ENCODE results near the gene RAD51B.

RAD51B gene

DNA sequence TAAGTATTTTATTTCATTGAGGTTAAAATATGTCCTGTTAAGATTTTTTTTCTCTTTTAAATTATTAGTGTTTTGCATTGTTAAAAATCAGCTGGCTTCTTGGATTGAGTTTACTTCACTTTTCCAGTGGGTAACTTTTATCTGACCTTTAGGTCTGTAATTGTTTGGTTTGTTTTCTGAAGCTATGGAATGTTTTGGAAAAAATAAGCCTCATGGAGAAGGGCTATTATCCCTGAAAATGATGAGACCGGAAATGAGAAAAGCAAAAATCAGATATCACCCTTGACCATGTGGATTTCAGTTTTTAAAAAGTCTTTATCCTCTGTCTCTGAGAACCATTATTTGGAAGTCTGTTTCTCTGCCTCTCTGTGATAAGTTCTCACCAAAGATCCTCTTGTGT, 180.9 kb downstream of the RAD51B start:
- Histone ChIP-seq H3K4me1 (no peaks in the 10 kb centered on the region), H3K36me3 (no peaks in the 10 kb centered on the region; a peak in 1 of 22 replicates), H4K20me1 (no peaks in the 10 kb centered on the region), H3K4me2 (no peak overlapping the region), H3K9me3 (replicated peaks in 1 of 11) (peaks cover 8 to 15% (median 12%) of the 10 kb centered on the region in 11 experiments), H3K4me3 (no peak overlapping the region), H3K27ac (no peak overlapping the region), H3K27me3 (no peaks in the 10 kb centered on the region), H3K9ac (no peak overlapping the region)
- TF ChIP-seq Cebpa-rat (IDR thresholded peaks at IDR 0.05): no peak

DNA sequence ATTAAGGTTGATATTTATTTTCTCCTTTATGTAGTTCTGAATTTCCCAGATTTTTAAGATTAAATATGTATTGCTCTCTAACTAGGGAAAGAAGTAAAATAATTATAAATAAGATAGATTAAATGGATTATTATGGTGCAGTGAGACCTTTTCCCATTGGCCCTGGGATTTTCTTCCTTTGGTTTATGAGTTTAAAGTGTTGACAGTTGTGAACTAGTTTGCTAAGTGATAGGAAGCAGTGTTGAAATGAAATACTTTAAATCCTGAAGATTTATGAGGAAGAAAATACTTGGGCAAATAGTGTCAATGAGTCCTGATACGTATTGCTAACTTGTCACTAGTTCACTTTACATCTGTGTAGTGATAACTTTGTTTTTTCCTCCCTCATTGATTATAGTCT, 188.9 kb downstream of the RAD51B start:
- Histone ChIP-seq H4K20me1 (no peaks in the 10 kb centered on the region), H3K4me2 (no peak overlapping the region), H3K27me3 (no peaks in the 10 kb centered on the region), H3K27ac (no peak overlapping the region), H3K9ac (no peak overlapping the region), H3K9me3 (replicated peaks in 1 of 11) (peaks cover 0 to 5% (median 0%) of the 10 kb centered on the region in 11 experiments; a peak in 4 of 22 replicates), H3K4me1 (no peaks in the 10 kb centered on the region), H3K4me3 (no peak overlapping the region), H3K36me3 (no peaks in the 10 kb centered on the region)
- no peak for TF ChIP-seq Cebpa-rat (IDR thresholded peaks at IDR 0.05)

DNA sequence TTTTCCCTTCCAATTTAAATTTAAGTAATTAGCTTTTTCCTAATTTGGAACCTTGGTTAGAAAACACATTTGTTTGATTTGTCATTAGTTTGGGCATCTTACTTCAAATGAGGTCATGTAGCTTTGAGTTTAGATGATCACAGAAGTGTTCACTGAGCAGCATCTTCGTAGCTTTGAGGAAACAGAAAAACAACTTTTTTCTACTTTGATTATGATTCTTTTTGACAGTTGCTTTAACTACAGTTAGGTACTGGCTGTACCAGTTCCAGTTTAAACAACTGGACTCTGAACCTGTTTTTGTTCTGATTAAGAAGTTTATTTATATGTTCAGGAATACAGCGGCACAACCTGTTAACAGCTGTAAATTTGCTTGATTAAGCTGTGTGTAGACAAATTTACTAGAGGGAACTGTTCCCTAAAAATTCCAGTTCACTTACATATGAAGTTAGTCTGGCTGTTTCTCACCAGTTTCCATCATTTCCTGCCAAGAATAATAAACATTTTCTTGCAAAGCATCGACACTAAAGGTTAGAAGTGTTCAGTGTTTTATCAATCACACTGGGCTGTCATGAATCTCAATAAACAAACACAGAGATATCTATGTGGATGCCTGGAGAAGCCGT, 191.9 kb downstream of the RAD51B start:
- TF ChIP-seq Cebpa-rat (IDR thresholded peaks at IDR 0.05): no peak
- Histone ChIP-seq H4K20me1 (no peaks in the 10 kb centered on the region), H3K4me2 (no peak overlapping the region), H3K9me3 (replicated peaks in 1 of 11) (peaks cover 0 to 14% (median 0%) of the 10 kb centered on the region in 11 experiments; a peak in 6 of 22 replicates), H3K27ac (no peak overlapping the region), H3K27me3 (no peaks in the 10 kb centered on the region), H3K36me3 (no peaks in the 10 kb centered on the region), H3K4me3 (no peak overlapping the region), H3K4me1 (no peaks in the 10 kb centered on the region), H3K9ac (no peak overlapping the region)

- Histone ChIP-seq H3K9me3 (replicated peaks in 1 of 11) (peaks cover 0 to 14% (median 0%) of the 10 kb centered on the region in 11 experiments; a peak in 6 of 22 replicates), H4K20me1 (no peaks in the 10 kb centered on the region), H3K9ac (no peak overlapping the region), H3K4me3 (no peak overlapping the region), H3K27ac (no peak overlapping the region), H3K36me3 (no peaks in the 10 kb centered on the region), H3K4me1 (no peaks in the 10 kb centered on the region), H3K4me2 (no peak overlapping the region), H3K27me3 (no peaks in the 10 kb centered on the region)
- TF ChIP-seq Cebpa-rat (IDR thresholded peaks at IDR 0.05): no peak
These were observed 193.3 kb downstream of the RAD51B start for GRCh38 chr14:68012871-68013270.

DNA sequence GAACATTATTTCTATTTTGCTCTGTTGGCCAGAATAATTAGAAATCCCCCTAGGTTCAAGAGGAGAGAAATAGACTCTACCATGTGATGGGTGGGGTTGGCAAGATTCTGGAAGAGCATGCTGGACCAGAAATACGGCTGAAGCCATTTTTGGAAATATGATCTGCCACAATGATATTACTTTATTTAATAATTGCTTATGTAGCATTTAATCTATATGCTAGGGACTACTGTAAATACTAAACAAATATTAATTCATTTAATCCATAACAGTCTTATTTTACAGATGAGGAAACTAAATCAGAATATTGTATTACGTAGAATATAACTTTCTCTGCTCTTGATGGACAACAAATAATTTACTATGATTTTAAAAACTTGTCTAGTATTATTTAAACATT, 193.7 kb downstream of the RAD51B start:
- Histone ChIP-seq H3K9me3 (replicated peaks in 1 of 11) (peaks cover 0 to 14% (median 0%) of the 10 kb centered on the region in 11 experiments; a peak in 6 of 22 replicates), H3K9ac (no peak overlapping the region), H3K4me2 (no peak overlapping the region), H3K4me1 (no peaks in the 10 kb centered on the region), H4K20me1 (no peaks in the 10 kb centered on the region), H3K4me3 (no peak overlapping the region), H3K27me3 (no peaks in the 10 kb centered on the region), H3K36me3 (no peaks in the 10 kb centered on the region), H3K27ac (no peak overlapping the region)
- TF ChIP-seq Cebpa-rat (IDR thresholded peaks at IDR 0.05): no peak

GRCh38 chr14:68014771-68015170, 195.2 kb downstream of the RAD51B start:
- H3K4me1 ChIP-seq: no peaks in the 10 kb centered on the region
- TF ChIP-seq Cebpa-rat (IDR thresholded peaks at IDR 0.05): no peak
- H3K4me2 ChIP-seq: no peak overlapping the region
- no peaks in the 10 kb centered on the region for H3K27me3 ChIP-seq
- H3K9me3 ChIP-seq (replicated peaks in 1 of 11): peaks cover 0 to 14% (median 0%) of the 10 kb centered on the region in 11 experiments; a peak in 6 of 22 replicates
- no peak overlapping the region for H3K27ac ChIP-seq
- no peaks in the 10 kb centered on the region for H4K20me1 ChIP-seq
- H3K36me3 ChIP-seq: no peaks in the 10 kb centered on the region
- H3K4me3 ChIP-seq: no peak overlapping the region
- H3K9ac ChIP-seq: no peak overlapping the region

- H3K9me3 ChIP-seq (replicated peaks in 1 of 11): peaks cover 0 to 14% (median 0%) of the 10 kb centered on the region in 11 experiments; a peak in 6 of 22 replicates
- H3K27ac ChIP-seq: no peak overlapping the region
- H3K27me3 ChIP-seq: no peaks in the 10 kb centered on the region
- no peak overlapping the region for H3K4me3 ChIP-seq
- no peaks in the 10 kb centered on the region for H3K36me3 ChIP-seq
- H3K4me1 ChIP-seq: peaks cover 0 to 8% (median 1%) of the 10 kb centered on the region in 10 experiments; a peak in 11 of 20 replicates
- H3K4me2 ChIP-seq: no peak overlapping the region
- no peak for TF ChIP-seq Cebpa-rat (IDR thresholded peaks at IDR 0.05)
- no peak overlapping the region for H3K9ac ChIP-seq
- no peaks in the 10 kb centered on the region for H4K20me1 ChIP-seq
These were observed 196.0 kb downstream of the RAD51B start for GRCh38 chr14:68015356-68016254.

GRCh38 chr14:68016255-68016914, 196.8 kb downstream of the RAD51B start:
- peaks cover 0 to 15% (median 9%) of the 10 kb centered on the region in 10 experiments; a peak in 13 of 20 replicates for H3K4me1 ChIP-seq
- no peak overlapping the region for H3K4me3 ChIP-seq
- H4K20me1 ChIP-seq: no peaks in the 10 kb centered on the region
- no peak overlapping the region for H3K9ac ChIP-seq
- no peak for TF ChIP-seq Cebpa-rat (IDR thresholded peaks at IDR 0.05)
- H3K4me2 ChIP-seq: no peak overlapping the region
- H3K27me3 ChIP-seq: no peaks in the 10 kb centered on the region
- H3K27ac ChIP-seq: no peak overlapping the region
- H3K36me3 ChIP-seq: no peaks in the 10 kb centered on the region
- peaks cover 0 to 14% (median 0%) of the 10 kb centered on the region in 11 experiments; a peak in 6 of 22 replicates for H3K9me3 ChIP-seq (replicated peaks in 1 of 11)

- peaks cover 7 to 31% (median 17%) of the 10 kb centered on the region in 11 experiments for H3K9me3 ChIP-seq (replicated peaks in 1 of 11)
- H3K4me1 ChIP-seq: peaks cover 0 to 18% (median 10%) of the 10 kb centered on the region in 10 experiments; a peak in 13 of 20 replicates
- no peaks in the 10 kb centered on the region for H3K36me3 ChIP-seq
- H4K20me1 ChIP-seq: no peaks in the 10 kb centered on the region
- no peak overlapping the region for H3K9ac ChIP-seq
- no peak overlapping the region for H3K4me3 ChIP-seq
- no peak overlapping the region for H3K27ac ChIP-seq
- TF ChIP-seq Cebpa-rat (IDR thresholded peaks at IDR 0.05): no peak
- H3K27me3 ChIP-seq: no peaks in the 10 kb centered on the region
- H3K4me2 ChIP-seq: no peak overlapping the region
These were observed 199.0 kb downstream of the RAD51B start for GRCh38 chr14:68018598-68018997.
